Muscle layer of colon (tissue), 2 donors: ENCODE measurements around the gene HAPLN3.

Source experiments
- H3K27ac ChIP-seq: one replicate; pipeline ENCODE4 v1.7.0; 2013; ENCODE audit warnings: low read depth, mild to moderate bottlenecking, low read length, moderate library complexity
- H3K27me3 ChIP-seq, 2 donors: one replicate each; pipeline ENCODE4 v1.7.0; 2013; ENCODE audit warnings: low read length in 2 of 2, mild to moderate bottlenecking in 2 of 2; ENCODE audit not compliant: insufficient read depth in 2 of 2, control insufficient read depth in 1 of 2
- H3K36me3 ChIP-seq: one replicate; pipeline ENCODE4 v1.7.0; 2013; ENCODE audit warnings: mild to moderate bottlenecking, low read length; ENCODE audit not compliant: insufficient read depth
- H3K4me1 ChIP-seq: one replicate; pipeline ENCODE4 v1.7.0; 2013; ENCODE audit warnings: mild to moderate bottlenecking, low read length; ENCODE audit not compliant: insufficient read depth
- H3K4me3 ChIP-seq, 2 donors: one replicate each; pipeline ENCODE4 v1.7.0; 2013; ENCODE audit warnings: low read length in 2 of 2, low read depth in 1 of 2, mild to moderate bottlenecking in 1 of 2, moderate library complexity in 1 of 2
- H3K9ac ChIP-seq: one replicate; pipeline ENCODE4 v1.7.0; 2013; ENCODE audit warnings: low read length
- H3K9me3 ChIP-seq: one replicate; pipeline ENCODE4 v1.7.0; 2013; ENCODE audit warnings: mild to moderate bottlenecking, low read length
- donor health status: abdominal sarcoma.
- donor health status: Adenocarcinoma of cecum.

HAPLN3 gene

DNA sequence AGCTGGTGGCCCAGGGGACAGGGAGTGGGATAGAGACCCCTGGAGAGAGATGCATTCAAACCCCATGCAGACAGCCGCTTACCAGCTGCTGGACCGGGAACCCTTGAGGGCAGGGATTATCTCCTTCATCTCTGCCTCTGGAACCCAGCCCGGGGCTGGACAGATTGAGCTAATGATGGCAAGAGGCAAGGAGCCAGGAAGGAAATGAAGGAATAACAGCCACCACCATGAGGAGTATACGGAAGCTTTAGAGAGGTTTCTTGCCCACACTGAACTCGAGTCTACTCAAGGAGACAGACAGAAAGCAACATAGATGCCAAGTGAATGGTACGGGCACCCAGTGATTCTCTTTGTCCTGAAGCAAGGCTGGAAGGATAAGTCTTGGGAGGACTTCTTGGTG lies 23.2 kb downstream of the HAPLN3 start:
- Histone ChIP-seq H3K27me3 (no peaks in the 10 kb centered on the region), H3K4me1 (no peaks in the 10 kb centered on the region), H3K36me3 (no peaks in the 10 kb centered on the region), H3K9me3 (no peaks in the 10 kb centered on the region), H3K27ac (no peak overlapping the region), H3K4me3 (no peak overlapping the region), H3K9ac (no peak overlapping the region)

GRCh38 chr15:88871313-88871712 lies 24.0 kb downstream of the HAPLN3 start:
- H3K4me3 ChIP-seq: no peak overlapping the region
- H3K36me3 ChIP-seq: no peaks in the 10 kb centered on the region

DNA sequence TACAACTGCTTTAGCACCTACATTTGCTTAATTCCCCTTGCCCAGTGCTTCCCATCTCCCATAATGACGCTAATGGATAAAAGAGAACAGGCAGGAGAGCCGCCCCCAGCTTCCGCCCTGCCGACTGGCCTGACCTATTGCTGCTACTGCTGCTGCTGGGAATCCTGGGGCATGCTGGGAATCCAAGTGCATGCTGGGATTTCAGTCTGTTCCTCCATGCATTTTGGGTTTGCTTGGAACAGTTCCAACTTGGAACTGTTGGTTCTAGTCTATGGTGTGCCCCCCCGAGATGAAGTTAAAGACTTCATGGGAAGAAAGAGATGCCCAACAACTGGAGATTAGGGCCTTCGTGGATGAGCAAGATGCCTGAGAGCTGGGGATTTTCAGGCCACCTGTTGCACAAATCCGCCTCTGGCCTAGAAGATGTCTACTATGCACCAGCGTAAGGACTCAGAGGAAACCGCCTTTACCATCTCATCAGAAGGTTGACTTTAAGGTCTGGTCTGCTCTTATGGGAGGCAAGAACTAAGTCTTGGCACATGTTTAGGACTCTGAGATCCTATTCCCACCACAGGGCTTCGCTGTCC lies 29.0 kb downstream of the HAPLN3 start:
- Histone ChIP-seq H3K4me3 (no peak overlapping the region), H3K9me3 (no peaks in the 10 kb centered on the region), H3K27ac (no peak overlapping the region), H3K36me3 (no peaks in the 10 kb centered on the region), H3K9ac (no peak overlapping the region), H3K4me1 (no peaks in the 10 kb centered on the region), H3K27me3 (no peaks in the 10 kb centered on the region)

More at GRCh38 chr15:88871313-88871712, 24.0 kb downstream of the HAPLN3 start:
- H3K27me3 ChIP-seq: no peaks in the 10 kb centered on the region
- no peak overlapping the region for H3K9ac ChIP-seq
- no peaks in the 10 kb centered on the region for H3K9me3 ChIP-seq
- H3K4me1 ChIP-seq: no peaks in the 10 kb centered on the region
- no peak overlapping the region for H3K27ac ChIP-seq

DNA sequence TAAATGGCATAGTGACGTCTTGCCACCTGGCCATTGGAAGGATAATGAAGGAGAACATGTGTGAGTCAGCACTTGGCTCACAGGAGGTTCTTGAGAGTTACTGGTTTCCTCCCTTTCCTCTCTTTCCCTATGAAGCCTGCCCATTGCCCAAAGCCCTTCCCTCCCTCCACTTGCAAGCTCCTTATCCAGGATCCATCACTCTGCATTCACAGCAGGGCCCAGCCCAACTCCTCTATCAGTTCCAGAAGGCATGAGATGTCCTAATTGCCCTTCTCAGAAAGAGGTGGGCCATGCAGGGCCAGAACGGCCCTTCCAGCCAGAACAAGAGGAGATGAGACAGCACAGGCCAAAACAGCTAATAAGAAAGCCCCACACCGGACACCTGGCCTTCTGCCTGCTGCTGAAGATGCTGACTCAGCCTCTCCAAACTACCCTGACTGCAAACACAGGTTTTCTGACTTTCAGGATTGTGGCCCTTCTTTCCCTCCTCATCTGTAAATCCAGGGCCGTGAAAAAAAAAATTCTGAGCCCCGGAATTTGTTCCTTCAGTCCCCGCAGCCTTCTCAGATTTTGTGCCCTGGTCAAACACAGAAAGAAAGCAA lies 29.7 kb downstream of the HAPLN3 start:
- Histone ChIP-seq H3K4me1 (no peaks in the 10 kb centered on the region), H3K36me3 (no peaks in the 10 kb centered on the region), H3K9me3 (no peaks in the 10 kb centered on the region), H3K4me3 (no peak overlapping the region), H3K27me3 (no peaks in the 10 kb centered on the region), H3K9ac (no peak overlapping the region), H3K27ac (no peak overlapping the region)

- Histone ChIP-seq H3K9me3 (no peaks in the 10 kb centered on the region), H3K4me3 (no peak overlapping the region), H3K9ac (no peak overlapping the region), H3K27me3 (no peaks in the 10 kb centered on the region), H3K27ac (no peak overlapping the region), H3K36me3 (no peaks in the 10 kb centered on the region), H3K4me1 (no peaks in the 10 kb centered on the region)
These were observed 30.4 kb downstream of the HAPLN3 start for GRCh38 chr15:88864861-88865497.

GRCh38 chr15:88863412-88863811 lies 31.9 kb downstream of the HAPLN3 start:
- H3K36me3 ChIP-seq: no peaks in the 10 kb centered on the region
- H3K27ac ChIP-seq: no peak overlapping the region
- no peaks in the 10 kb centered on the region for H3K27me3 ChIP-seq
- no peaks in the 10 kb centered on the region for H3K4me1 ChIP-seq
- H3K9me3 ChIP-seq: no peaks in the 10 kb centered on the region
- no peak overlapping the region for H3K4me3 ChIP-seq
- no peak overlapping the region for H3K9ac ChIP-seq

GRCh38 chr15:88860212-88860611 lies 35.1 kb downstream of the HAPLN3 start:
- H3K9ac ChIP-seq: no peak overlapping the region
- H3K27ac ChIP-seq: no peak overlapping the region
- H3K4me1 ChIP-seq: no peaks in the 10 kb centered on the region
- no peak overlapping the region for H3K4me3 ChIP-seq
- no peaks in the 10 kb centered on the region for H3K36me3 ChIP-seq
- H3K9me3 ChIP-seq: no peaks in the 10 kb centered on the region
- peaks cover 0 to under 1% of the 10 kb centered on the region in 2 donors for H3K27me3 ChIP-seq

- H3K27me3 ChIP-seq: peaks cover 0 to 7% of the 10 kb centered on the region in 2 donors
- no peak overlapping the region for H3K4me3 ChIP-seq
- H3K4me1 ChIP-seq: no peaks in the 10 kb centered on the region
- H3K9me3 ChIP-seq: no peaks in the 10 kb centered on the region
- H3K36me3 ChIP-seq: no peaks in the 10 kb centered on the region
- H3K9ac ChIP-seq: no peak overlapping the region
- no peak overlapping the region for H3K27ac ChIP-seq
These were observed 35.8 kb downstream of the HAPLN3 start for GRCh38 chr15:88859550-88859949.

DNA sequence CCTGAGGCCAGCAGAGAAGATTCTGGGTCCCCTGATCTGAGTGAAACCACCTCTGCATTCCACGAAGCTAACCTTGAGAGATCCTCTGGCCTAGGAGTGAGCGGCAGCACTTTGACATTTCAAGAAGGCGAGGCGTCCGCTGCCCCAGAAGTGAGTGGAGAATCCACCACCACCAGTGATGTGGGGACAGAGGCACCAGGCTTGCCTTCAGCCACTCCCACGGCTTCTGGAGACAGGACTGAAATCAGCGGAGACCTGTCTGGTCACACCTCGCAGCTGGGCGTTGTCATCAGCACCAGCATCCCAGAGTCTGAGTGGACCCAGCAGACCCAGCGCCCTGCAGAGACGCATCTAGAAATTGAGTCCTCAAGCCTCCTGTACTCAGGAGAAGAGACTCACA lies 36.4 kb downstream of the HAPLN3 start:
- H3K4me3 ChIP-seq: no peak overlapping the region
- no peak overlapping the region for H3K27ac ChIP-seq
- peaks cover 0 to 13% of the 10 kb centered on the region in 2 donors for H3K27me3 ChIP-seq
- no peaks in the 10 kb centered on the region for H3K9me3 ChIP-seq
- no peaks in the 10 kb centered on the region for H3K4me1 ChIP-seq
- no peak overlapping the region for H3K9ac ChIP-seq
- no peaks in the 10 kb centered on the region for H3K36me3 ChIP-seq

- Histone ChIP-seq H3K27ac (no peak overlapping the region), H3K27me3 (peaks cover 0 to 23% of the 10 kb centered on the region in 2 donors), H3K36me3 (no peaks in the 10 kb centered on the region), H3K4me3 (no peak overlapping the region), H3K9me3 (no peaks in the 10 kb centered on the region), H3K9ac (no peak overlapping the region), H3K4me1 (peaks cover 4% of the 10 kb centered on the region)
These were observed 42.9 kb downstream of the HAPLN3 start for GRCh38 chr15:88852476-88852875.

DNA sequence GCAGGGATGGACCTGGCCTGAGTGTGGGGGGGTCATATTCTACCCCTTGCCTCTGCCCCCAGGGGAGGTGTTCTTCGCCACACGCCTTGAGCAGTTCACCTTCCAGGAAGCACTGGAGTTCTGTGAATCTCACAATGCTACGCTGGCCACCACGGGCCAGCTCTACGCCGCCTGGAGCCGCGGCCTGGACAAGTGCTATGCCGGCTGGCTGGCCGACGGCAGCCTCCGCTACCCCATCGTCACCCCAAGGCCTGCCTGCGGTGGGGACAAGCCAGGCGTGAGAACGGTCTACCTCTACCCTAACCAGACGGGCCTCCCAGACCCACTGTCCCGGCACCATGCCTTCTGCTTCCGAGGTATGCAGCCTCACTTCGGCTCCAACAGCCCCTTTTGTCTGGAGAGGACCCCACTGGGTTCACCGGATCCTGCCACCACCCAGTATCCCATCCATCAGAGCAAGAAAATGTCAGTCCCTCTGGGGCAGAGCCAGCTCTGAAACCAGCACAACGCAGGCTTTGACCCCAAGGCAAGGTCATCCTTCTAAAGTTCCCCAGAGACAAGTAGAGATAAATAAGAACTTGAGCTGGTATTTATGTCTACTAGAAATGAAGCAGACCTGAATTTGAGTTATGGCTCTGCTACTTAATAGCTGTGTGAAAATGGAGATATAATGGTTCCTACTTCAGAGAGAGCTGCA lies 45.8 kb downstream of the HAPLN3 start:
- Histone ChIP-seq H3K9ac (no peak overlapping the region), H3K4me1 (peaks cover 4% of the 10 kb centered on the region)

More for the DNA sequence above, 45.8 kb downstream of the HAPLN3 start:
- H3K4me3 ChIP-seq: no peak overlapping the region
- H3K9me3 ChIP-seq: no peaks in the 10 kb centered on the region
- H3K27ac ChIP-seq: no peak overlapping the region
- no peaks in the 10 kb centered on the region for H3K36me3 ChIP-seq
- peaks cover 0 to 16% of the 10 kb centered on the region in 2 donors for H3K27me3 ChIP-seq
